Liver (tissue), 9 donors: Measurements from ENCODE around the gene BANP. TPM values are rescaled to one million over a fixed set of nuclear protein-coding genes. Genes with fewer than 3 reads are reported as not detected.
"Not testable (repeated sequence)": the region's sequence is repeated elsewhere in the genome, so short reads cannot be mapped to it uniquely, and the experiment has no call there.

Source experiments
- DNase-seq: peaks from one replicate; pipeline ENCODE4 v3.0.0-alpha.2; 2017; ENCODE audit warnings: low spot score
- H3K27ac ChIP-seq, 2 donors: one replicate each; pipeline ENCODE4 v1.7.0; 2013; ENCODE audit warnings: inconsistent platforms in 2 of 2, low read length in 2 of 2, control low read depth in 1 of 2, low read depth in 1 of 2, mild to moderate bottlenecking in 1 of 2
- H3K27me3 ChIP-seq, 4 donors: one replicate each; pipeline versions ENCODE4 v1.6.1 to v1.7.0; 2013; ENCODE audit warnings: low read length in 3 of 4, inconsistent platforms in 1 of 4, mild to moderate bottlenecking in 1 of 4, moderate library complexity in 1 of 4; ENCODE audit not compliant: control insufficient read depth in 4 of 4, insufficient read depth in 4 of 4
- H3K36me3 ChIP-seq, 4 donors: one replicate each; pipeline versions ENCODE4 v1.6.1 to v1.7.0; 2013; ENCODE audit warnings: low read length in 3 of 4, mild to moderate bottlenecking in 3 of 4, low read depth in 1 of 4, moderate library complexity in 1 of 4; ENCODE audit not compliant: control insufficient read depth in 4 of 4, insufficient read depth in 3 of 4
- H3K4me1 ChIP-seq, 4 donors: one replicate each; pipeline versions ENCODE4 v1.6.1 to v1.7.0; 2013; ENCODE audit warnings: low read length in 3 of 4, mild to moderate bottlenecking in 3 of 4, moderate library complexity in 1 of 4; ENCODE audit not compliant: control insufficient read depth in 4 of 4, insufficient read depth in 4 of 4
- H3K4me3 ChIP-seq, 3 donors: one replicate each; pipeline versions ENCODE4 v1.6.1 to v1.7.0; 2013; ENCODE audit warnings: low read length in 3 of 3, control low read depth in 1 of 3, low read depth in 1 of 3, mild to moderate bottlenecking in 1 of 3
- H3K9ac ChIP-seq, 2 donors: one replicate each; pipeline ENCODE4 v1.7.0; 2013; ENCODE audit warnings: low read length in 2 of 2, mild to moderate bottlenecking in 2 of 2, moderate library complexity in 2 of 2, control low read depth in 1 of 2, low read depth in 1 of 2
- H3K9me3 ChIP-seq, 4 donors: one replicate each; pipeline versions ENCODE4 v1.6.1 to v1.7.0; 2013; ENCODE audit warnings: low read length in 3 of 4; ENCODE audit not compliant: control insufficient read depth in 4 of 4
- EGR1 ChIP-seq, 2 donors: IDR thresholded peaks; 2 replicates each; pipeline ENCODE4 v1.6.1; 2016 to 2018; ENCODE audit warnings: antibody characterized with exemption in 2 of 2, low read depth in 2 of 2
- HNF4A ChIP-seq, 2 donors: conservative IDR thresholded peaks; 2 replicates each; pipeline ENCODE4 v1.6.1; 2016; ENCODE audit warnings: antibody characterized with exemption in 2 of 2, mild to moderate bottlenecking in 2 of 2
- NR2F2 ChIP-seq: IDR thresholded peaks from 2 replicates; pipeline ENCODE4 v1.6.1; 2016; ENCODE audit warnings: antibody characterized with exemption
- WGBS: extraction: QIAGEN DNeasy Blood & Tissue Kit; methylation state at CpG from one replicate; pipeline ENCODE4 v1.1.7; 2013; 5-methylcytosine and 5-hydroxymethylcytosine counted together
- polyA plus RNA-seq, 2 donors: library from polyadenylated mRNA; stranded (reverse) in 1 of 2; unstranded in 1 of 2; fragments of 200-250 nt in 1 of 2; fragments of >200 nt in 1 of 2; fragmentation: Nextera tagmentation in 1 of 2; extraction: Ambion mirVana in 1 of 2; gene quantifications; one replicate each; pipeline versions ENCODE4 v1.2.1 to v1.2.3, GENCODE V29; 2013 to 2015
- total RNA-seq, 2 donors: library from RNA; depleted of rRNA; stranded (reverse); fragments of >200 nt; gene quantifications; one replicate each; pipeline ENCODE4 v1.2.3, GENCODE V29; 2014
- donor health status: healthy.
- donor health status: healthy.
- donor health status: healthy.
- donor health status: healthy.
- donor health status: healthy.

BANP gene
- total and polyA plus RNA-seq, 4 donors = 4.9 to 20.7 (median 13.7) TPM

DNA sequence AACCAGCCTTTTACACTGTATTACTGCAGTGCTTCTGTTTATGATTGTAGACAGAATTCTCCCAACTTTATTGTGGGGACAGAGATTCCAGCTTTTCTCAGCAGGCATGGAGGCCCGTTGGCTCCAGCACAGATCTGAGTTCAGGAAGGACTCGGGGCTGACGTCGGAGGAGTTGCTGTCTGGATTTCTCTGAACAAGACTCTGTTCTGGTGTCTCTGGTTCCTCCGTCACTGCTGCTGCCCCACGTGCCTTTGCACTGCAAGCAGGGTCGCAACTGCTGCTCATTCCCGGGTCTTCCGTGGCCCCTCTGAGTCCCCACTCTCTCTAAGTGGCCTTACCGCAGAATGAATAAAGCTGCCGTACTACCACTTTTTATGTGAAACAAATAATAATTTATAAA is 88.4 kb downstream of the BANP start:
- H3K27me3 ChIP-seq = no peaks in the 10 kb centered on the region
- no peaks in the 10 kb centered on the region for H3K9me3 ChIP-seq
- peaks cover 4 to 26% (median 5%) of the 10 kb centered on the region in 4 donors for H3K36me3 ChIP-seq
- TF ChIP-seq HNF4A (conservative IDR thresholded peaks at IDR 0.05) (no peak), NR2F2 (no peak), EGR1 (IDR thresholded peaks at IDR 0.05; ENCODE audit: low read depth in 2 of 2) (no peak)
- H3K27ac ChIP-seq = no peak overlapping the region
- no peak overlapping the region for H3K4me3 ChIP-seq
- 93% methylated on average over 11 of the region's 11 CpGs for WGBS
- no peak for DNase-seq
- no peak overlapping the region for H3K9ac ChIP-seq
- H3K4me1 ChIP-seq = no peaks in the 10 kb centered on the region

DNA sequence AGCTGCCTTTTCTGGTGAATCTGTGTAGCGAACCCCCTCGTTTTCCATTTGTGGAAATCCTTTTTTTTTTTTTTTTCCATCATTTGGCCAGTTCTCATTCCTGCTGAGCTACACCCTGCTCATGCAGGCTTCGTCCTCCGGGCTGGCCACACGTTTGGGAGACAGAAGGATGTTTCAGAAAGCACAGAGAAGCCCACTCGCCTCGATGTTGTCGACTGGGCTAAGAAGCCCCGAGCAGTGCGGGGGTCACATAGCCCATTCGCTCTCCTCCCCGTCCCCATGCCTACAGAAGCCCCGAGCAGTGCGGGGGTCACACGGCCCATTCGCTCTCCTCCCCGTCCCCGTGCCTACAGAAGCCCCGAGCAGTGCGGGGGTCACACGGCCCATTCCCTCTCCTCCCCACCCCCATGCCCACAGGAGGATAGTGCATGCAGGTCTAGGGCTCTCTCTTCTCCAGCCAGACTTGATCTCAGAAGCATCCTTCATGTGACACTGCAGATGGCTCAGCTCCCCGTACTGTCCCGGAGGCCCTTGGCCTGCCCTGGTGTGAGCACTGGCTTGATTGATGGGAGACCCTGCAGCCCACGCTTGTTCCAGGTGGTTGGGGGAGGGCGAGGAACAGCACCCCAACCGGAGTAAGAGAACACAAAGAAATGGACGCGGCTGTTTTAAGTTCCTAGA is 89.1 kb downstream of the BANP start:
- not testable (repeated sequence) for DNase-seq, H3K27ac ChIP-seq, H3K27me3 ChIP-seq, H3K4me3 ChIP-seq, H3K9ac ChIP-seq, H3K4me1 ChIP-seq, H3K9me3 ChIP-seq
- peaks cover 2 to 21% (median 5%) of the 10 kb centered on the region in 4 donors for H3K36me3 ChIP-seq
- WGBS = 93% methylated on average over 28 of the region's 28 CpGs

DNA sequence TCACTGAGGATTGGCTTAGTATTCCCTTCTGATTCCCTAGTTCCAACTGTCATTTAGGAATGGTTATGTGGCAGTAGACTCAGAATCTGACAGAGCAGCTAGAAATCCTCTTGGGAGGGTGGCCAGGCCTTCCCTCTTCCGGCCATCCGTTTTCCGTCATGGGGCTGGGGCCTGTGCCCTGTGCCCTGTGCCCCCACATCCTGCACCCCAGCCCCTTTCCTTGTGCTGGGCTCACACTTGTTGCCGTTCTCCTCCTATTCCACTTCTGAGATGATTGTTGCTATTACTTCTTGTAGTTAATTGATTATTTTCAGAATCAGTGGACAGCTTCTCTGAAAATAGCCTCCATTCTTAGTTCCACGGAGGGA is 89.6 kb downstream of the BANP start:
- H3K4me1 ChIP-seq, H3K9ac ChIP-seq, DNase-seq, H3K27ac ChIP-seq, H3K4me3 ChIP-seq, H3K9me3 ChIP-seq, H3K27me3 ChIP-seq: not testable (repeated sequence)
- 94% methylated on average over 5 of the region's 5 CpGs for WGBS
- H3K36me3 ChIP-seq = peaks cover 2 to 19% (median 5%) of the 10 kb centered on the region in 4 donors

DNA sequence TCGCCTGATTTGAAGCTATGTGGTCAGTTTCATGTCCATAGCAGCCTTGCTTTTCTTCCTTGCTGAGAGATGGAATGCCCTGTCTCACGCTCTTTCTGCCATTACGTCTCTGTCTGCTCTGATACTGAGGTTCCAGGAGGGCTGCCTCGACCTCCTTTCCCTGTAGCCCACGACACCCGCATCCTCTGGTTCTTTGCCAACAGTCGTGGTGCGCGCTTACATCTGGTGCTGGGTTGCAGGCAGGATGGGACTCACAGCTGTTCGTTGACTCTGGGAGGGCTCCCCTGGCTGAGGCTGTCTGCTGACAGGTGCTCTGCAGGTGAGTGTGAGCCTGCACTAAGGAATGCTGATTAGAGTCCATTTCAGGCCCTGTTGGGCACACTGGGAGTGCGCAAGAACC is 90.3 kb downstream of the BANP start:
- H3K4me3 ChIP-seq, DNase-seq, H3K27me3 ChIP-seq, H3K27ac ChIP-seq, H3K9ac ChIP-seq, H3K4me1 ChIP-seq, H3K9me3 ChIP-seq: not testable (repeated sequence)
- peaks cover 2 to 18% (median 3%) of the 10 kb centered on the region in 4 donors for H3K36me3 ChIP-seq
- 97% methylated on average over 11 of the region's 11 CpGs for WGBS

GRCh38 chr16:88041986-88042562 is 90.8 kb downstream of the BANP start:
- H3K9ac ChIP-seq, H3K27me3 ChIP-seq, H3K27ac ChIP-seq, H3K4me3 ChIP-seq, H3K4me1 ChIP-seq, H3K9me3 ChIP-seq, DNase-seq: not testable (repeated sequence)
- H3K36me3 ChIP-seq = peaks cover 2 to 16% (median 3%) of the 10 kb centered on the region in 4 donors
- 96% methylated on average over 18 of the region's 18 CpGs for WGBS

GRCh38 chr16:88043208-88043910 is 92.1 kb downstream of the BANP start:
- H3K36me3 ChIP-seq = peaks cover 4 to 18% (median 4%) of the 10 kb centered on the region in 4 donors
- H3K27ac ChIP-seq = not testable (repeated sequence)
- 82% methylated on average over 8 of the region's 8 CpGs for WGBS

DNA sequence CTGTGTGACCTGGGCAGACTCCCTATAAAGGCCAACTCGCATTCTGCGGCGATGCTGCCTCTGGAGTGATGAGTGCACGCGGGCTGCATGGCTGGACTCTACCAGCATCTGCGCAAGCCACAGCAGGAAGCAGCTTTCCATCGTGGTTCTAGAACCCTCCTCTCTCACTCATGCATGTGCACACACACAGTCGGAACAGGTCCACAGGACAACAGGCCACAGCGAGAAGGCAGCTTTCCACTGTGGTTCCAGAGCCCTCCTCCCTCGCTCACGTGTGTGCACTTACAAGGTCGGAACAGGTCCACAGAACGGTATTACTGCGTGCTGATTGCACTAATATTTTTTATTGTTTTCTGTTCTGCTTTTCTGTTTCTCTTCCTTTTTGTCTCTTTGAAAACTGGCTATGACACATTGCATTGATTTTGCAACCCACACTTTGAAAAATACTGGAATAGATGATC is 92.9 kb downstream of the BANP start:
- H3K9ac ChIP-seq, H3K4me3 ChIP-seq, H3K9me3 ChIP-seq, H3K4me1 ChIP-seq, DNase-seq, H3K27me3 ChIP-seq, H3K27ac ChIP-seq: not testable (repeated sequence)
- peaks cover 3 to 18% (median 7%) of the 10 kb centered on the region in 4 donors for H3K36me3 ChIP-seq
- WGBS = 91% methylated on average over 14 of the region's 14 CpGs

More at GRCh38 chr16:88043208-88043910, 92.1 kb downstream of the BANP start:
- H3K9me3 ChIP-seq, DNase-seq, H3K9ac ChIP-seq, H3K4me3 ChIP-seq, H3K4me1 ChIP-seq, H3K27me3 ChIP-seq: not testable (repeated sequence)

- H3K9ac ChIP-seq, H3K4me1 ChIP-seq, H3K27ac ChIP-seq, H3K9me3 ChIP-seq, H3K4me3 ChIP-seq, DNase-seq, H3K27me3 ChIP-seq: not testable (repeated sequence)
- H3K36me3 ChIP-seq = peaks cover 3 to 29% (median 8%) of the 10 kb centered on the region in 4 donors
- 97% methylated on average over 11 of the region's 11 CpGs for WGBS
These were observed 94.1 kb downstream of the BANP start for GRCh38 chr16:88045361-88045760.
